ENCODE data around the gene ANP32A. TPM values are rescaled to one million over a fixed set of nuclear protein-coding genes. Genes with fewer than 3 reads are reported as not detected.

Gene ANP32A
- total RNA-seq, 2 experiments from 2014 or later: 55.1 to 57.3 TPM

DNA sequence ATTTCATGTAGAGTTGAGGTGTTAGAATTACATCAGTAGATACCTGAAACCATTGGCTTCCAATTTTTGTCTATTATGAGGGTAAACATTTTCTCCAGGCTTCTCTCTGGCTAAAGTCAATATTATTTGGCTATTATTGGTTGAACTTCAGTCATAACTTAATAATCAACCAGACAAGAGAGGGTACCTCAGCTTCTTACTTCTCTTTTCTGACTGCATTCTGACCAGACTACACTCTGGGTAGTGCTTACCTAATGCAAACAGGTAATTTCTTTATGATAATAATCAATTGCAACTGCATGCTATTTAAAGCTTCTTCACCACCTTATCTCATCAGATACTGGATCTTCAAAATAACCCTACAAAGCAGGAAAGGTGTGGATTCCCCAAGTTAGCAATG lies 85.1 kb downstream of the ANP32A start:
- Mint-ChIP-seq H3K36me3 (ENCODE audit: low read depth) (no peaks in the 10 kb centered on the region), H3K4me1 (ENCODE audit: low read depth) (no peaks in the 10 kb centered on the region), H3K9me3 (no peaks in the 10 kb centered on the region), H3K27ac (no peak overlapping the region), H3K4me3 (no peak overlapping the region), H3K27me3 (peaks cover 9% of the 10 kb centered on the region)
- Histone ChIP-seq H3K27me3 (ENCODE audit: control insufficient read depth in 1 of 2, insufficient read depth in 2 of 2, low read length in 2 of 2) (no peaks in the 10 kb centered on the region), H3K27ac (ENCODE audit: low read depth in 1 of 2, low read length in 2 of 2) (no peak overlapping the region), H3K4me1 (ENCODE audit: insufficient read depth, low read length) (no peaks in the 10 kb centered on the region), H3K4me3 (ENCODE audit: low read length) (no peak overlapping the region), H3K36me3 (ENCODE audit: insufficient read depth, low read length) (no peaks in the 10 kb centered on the region), H3K9me3 (ENCODE audit: control insufficient read depth in 1 of 2, insufficient read depth in 1 of 2, low read length in 2 of 2) (no peaks in the 10 kb centered on the region)
- ChIA-PET CTCF (no interaction called here), POLR2A (no interaction called here)
- TF ChIP-seq, protein P1, sequence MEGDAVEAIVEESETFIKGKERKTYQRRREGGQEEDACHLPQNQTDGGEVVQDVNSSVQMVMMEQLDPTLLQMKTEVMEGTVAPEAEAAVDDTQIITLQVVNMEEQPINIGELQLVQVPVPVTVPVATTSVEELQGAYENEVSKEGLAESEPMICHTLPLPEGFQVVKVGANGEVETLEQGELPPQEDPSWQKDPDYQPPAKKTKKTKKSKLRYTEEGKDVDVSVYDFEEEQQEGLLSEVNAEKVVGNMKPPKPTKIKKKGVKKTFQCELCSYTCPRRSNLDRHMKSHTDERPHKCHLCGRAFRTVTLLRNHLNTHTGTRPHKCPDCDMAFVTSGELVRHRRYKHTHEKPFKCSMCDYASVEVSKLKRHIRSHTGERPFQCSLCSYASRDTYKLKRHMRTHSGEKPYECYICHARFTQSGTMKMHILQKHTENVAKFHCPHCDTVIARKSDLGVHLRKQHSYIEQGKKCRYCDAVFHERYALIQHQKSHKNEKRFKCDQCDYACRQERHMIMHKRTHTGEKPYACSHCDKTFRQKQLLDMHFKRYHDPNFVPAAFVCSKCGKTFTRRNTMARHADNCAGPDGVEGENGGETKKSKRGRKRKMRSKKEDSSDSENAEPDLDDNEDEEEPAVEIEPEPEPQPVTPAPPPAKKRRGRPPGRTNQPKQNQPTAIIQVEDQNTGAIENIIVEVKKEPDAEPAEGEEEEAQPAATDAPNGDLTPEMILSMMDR (IDR thresholded peaks at IDR 0.05): no peak
- ATAC-seq (ENCODE audit: poor library complexity) (no peak), DNase-seq (no peak)
- intact Hi-C loops (cut with DNase I, micrococcal nuclease): no loop called here

- Mint-ChIP-seq H3K36me3 (ENCODE audit: low read depth) (no peaks in the 10 kb centered on the region), H3K4me3 (no peak overlapping the region), H3K27ac (no peak overlapping the region), H3K9me3 (no peaks in the 10 kb centered on the region), H3K27me3 (peaks cover 5% of the 10 kb centered on the region), H3K4me1 (ENCODE audit: low read depth) (no peaks in the 10 kb centered on the region)
- TF ChIP-seq, protein P1 (IDR thresholded peaks at IDR 0.05): no peak
- DNase-seq (no peak), ATAC-seq (ENCODE audit: poor library complexity) (no peak)
- H3K4me3 ChIP-seq (ENCODE audit: low read length): no peak overlapping the region
- no peaks in the 10 kb centered on the region for H3K9me3 ChIP-seq (ENCODE audit: control insufficient read depth in 1 of 2, insufficient read depth in 1 of 2, low read length in 2 of 2)
- H3K27ac ChIP-seq (ENCODE audit: low read depth in 1 of 2, low read length in 2 of 2): no peak overlapping the region
- intact Hi-C loops (cut with DNase I, micrococcal nuclease): no loop called here
- H3K36me3 ChIP-seq (ENCODE audit: insufficient read depth, low read length): no peaks in the 10 kb centered on the region
- H3K27me3 ChIP-seq (ENCODE audit: control insufficient read depth in 1 of 2, insufficient read depth in 2 of 2, low read length in 2 of 2): peaks cover 0 to 2% of the 10 kb centered on the region in 2 experiments
- CTCF ChIA-PET: no interaction called here
- POLR2A ChIA-PET: no interaction called here
- no peaks in the 10 kb centered on the region for H3K4me1 ChIP-seq (ENCODE audit: insufficient read depth, low read length)
Measured at GRCh38 chr15:68734881-68735280, 85.8 kb downstream of the ANP32A start.

GRCh38 chr15:68734352-68734751 lies 86.3 kb downstream of the ANP32A start:
- CTCF ChIA-PET: no interaction called here
- no peak overlapping the region for H3K4me3 Mint-ChIP-seq

More at GRCh38 chr15:68734352-68734751, 86.3 kb downstream of the ANP32A start:
- POLR2A ChIA-PET: no interaction called here
- Histone ChIP-seq H3K4me1 (ENCODE audit: insufficient read depth, low read length) (no peaks in the 10 kb centered on the region), H3K27me3 (ENCODE audit: control insufficient read depth in 1 of 2, insufficient read depth in 2 of 2, low read length in 2 of 2) (peaks cover 0 to 2% of the 10 kb centered on the region in 2 experiments), H3K9me3 (ENCODE audit: control insufficient read depth in 1 of 2, insufficient read depth in 1 of 2, low read length in 2 of 2) (no peaks in the 10 kb centered on the region), H3K27ac (ENCODE audit: low read depth in 1 of 2, low read length in 2 of 2) (no peak overlapping the region), H3K36me3 (ENCODE audit: insufficient read depth, low read length) (no peaks in the 10 kb centered on the region), H3K4me3 (ENCODE audit: low read length) (no peak overlapping the region)
- ATAC-seq (ENCODE audit: poor library complexity) (no peak), DNase-seq (no peak)
- Mint-ChIP-seq H3K9me3 (no peaks in the 10 kb centered on the region), H3K27me3 (peaks cover under 1% of the 10 kb centered on the region), H3K4me1 (ENCODE audit: low read depth) (no peaks in the 10 kb centered on the region), H3K36me3 (ENCODE audit: low read depth) (no peaks in the 10 kb centered on the region), H3K27ac (no peak overlapping the region)
- intact Hi-C loops (cut with DNase I, micrococcal nuclease): no loop called here
- TF ChIP-seq, protein P1 (IDR thresholded peaks at IDR 0.05): no peak
